Natural killer cell (primary cell): ENCODE data around the gene MYO5A. TPM values are rescaled to one million over a fixed set of nuclear protein-coding genes. Genes with fewer than 3 reads are reported as not detected.

Source experiments
- ATAC-seq, 3 donors: fragments of 150-1000 bp in 2 of 3; fragments of 200-7000 bp in 1 of 3; cut with Tn5 transposase; 1 replicate in 1 of 3; 2 replicates in 2 of 3; pipeline ENCODE4 v1.10.0; 2021; ENCODE audit warnings: mild to moderate bottlenecking in 2 of 3, moderate library complexity in 2 of 3
- DNase-seq, 2 donors: peaks; one replicate each; pipeline versions ENCODE4 v3.0.0 to v3.0.0-alpha.2; 2013 to 2021; ENCODE audit warnings: mixed read lengths in 1 of 2
- H3K27ac ChIP-seq: one replicate; pipeline ENCODE4 v1.5.1; 2013; ENCODE audit warnings: mild to moderate bottlenecking, low read length
- H3K27me3 ChIP-seq: one replicate; pipeline ENCODE4 v1.6.1; 2013; ENCODE audit warnings: low read length; ENCODE audit not compliant: control insufficient read depth, insufficient read depth
- H3K36me3 ChIP-seq: one replicate; pipeline ENCODE4 v1.6.1; 2013; ENCODE audit warnings: low read length; ENCODE audit not compliant: control insufficient read depth, insufficient read depth
- H3K4me1 ChIP-seq: one replicate; pipeline ENCODE4 v1.6.1; 2013; ENCODE audit warnings: low read length; ENCODE audit not compliant: control insufficient read depth, insufficient read depth
- H3K4me3 ChIP-seq: one replicate; pipeline ENCODE4 v1.5.1; 2013; ENCODE audit warnings: low read length
- H3K9me3 ChIP-seq: one replicate; pipeline ENCODE4 v1.6.1; 2013; ENCODE audit warnings: low read length; ENCODE audit not compliant: control insufficient read depth, insufficient read depth
- H3K27ac Mint-ChIP-seq, 2 donors: one replicate each; pipeline ENCODE4 v1.8.0; 2022; ENCODE audit warnings: mild to moderate bottlenecking in 2 of 2, mixed read lengths in 2 of 2, moderate library complexity in 1 of 2
- H3K27me3 Mint-ChIP-seq, 2 donors: one replicate each; pipeline ENCODE4 v1.8.0; 2022; ENCODE audit warnings: low read depth in 2 of 2, mixed read lengths in 2 of 2
- H3K36me3 Mint-ChIP-seq: one replicate; pipeline ENCODE4 v1.8.0; 2022; ENCODE audit warnings: mixed read lengths
- H3K4me1 Mint-ChIP-seq, 2 donors: one replicate each; pipeline ENCODE4 v1.8.0; 2022; ENCODE audit warnings: mixed read lengths in 2 of 2
- H3K4me3 Mint-ChIP-seq: one replicate; pipeline ENCODE4 v1.8.0; 2022; ENCODE audit warnings: mild to moderate bottlenecking, moderate library complexity, mixed read lengths
- H3K9me3 Mint-ChIP-seq, 2 donors: one replicate each; pipeline ENCODE4 v1.8.0; 2022; ENCODE audit warnings: mixed read lengths in 2 of 2
- WGBS: methylation state at CpG from one replicate; pipeline ENCODE4 v1.1.7; 2013; ENCODE audit warnings: missing lambda C conversion rate; ENCODE audit not compliant: insufficient coverage; 5-methylcytosine and 5-hydroxymethylcytosine counted together
- intact Hi-C: fragments of 100-400 bp; cut with micrococcal nuclease; formaldehyde crosslinking; loops from one replicate; pipeline ENCODE4 v1.14.2; 2022
- total RNA-seq, 4 donors: library from RNA; stranded (reverse); fragments of 120-200 nt in 1 of 4; gene quantifications; one replicate each; pipeline versions ENCODE4 v1.2.3 to v1.2.4, GENCODE V29; 2013 to 2022
- TF ChIP-seq, protein P1 (sequence below): fragments of 200-600 bp; IDR thresholded peaks from one replicate; pipeline ENCODE4 v1.8.0; 2022; ENCODE audit warnings: antibody characterized with exemption

MYO5A gene
- total RNA-seq, 3 donors from 2014 or later (not counting 1 experiment from before 2014, with no cell fraction given), result 42.8 to 51.5 (median 44.4) TPM

DNA sequence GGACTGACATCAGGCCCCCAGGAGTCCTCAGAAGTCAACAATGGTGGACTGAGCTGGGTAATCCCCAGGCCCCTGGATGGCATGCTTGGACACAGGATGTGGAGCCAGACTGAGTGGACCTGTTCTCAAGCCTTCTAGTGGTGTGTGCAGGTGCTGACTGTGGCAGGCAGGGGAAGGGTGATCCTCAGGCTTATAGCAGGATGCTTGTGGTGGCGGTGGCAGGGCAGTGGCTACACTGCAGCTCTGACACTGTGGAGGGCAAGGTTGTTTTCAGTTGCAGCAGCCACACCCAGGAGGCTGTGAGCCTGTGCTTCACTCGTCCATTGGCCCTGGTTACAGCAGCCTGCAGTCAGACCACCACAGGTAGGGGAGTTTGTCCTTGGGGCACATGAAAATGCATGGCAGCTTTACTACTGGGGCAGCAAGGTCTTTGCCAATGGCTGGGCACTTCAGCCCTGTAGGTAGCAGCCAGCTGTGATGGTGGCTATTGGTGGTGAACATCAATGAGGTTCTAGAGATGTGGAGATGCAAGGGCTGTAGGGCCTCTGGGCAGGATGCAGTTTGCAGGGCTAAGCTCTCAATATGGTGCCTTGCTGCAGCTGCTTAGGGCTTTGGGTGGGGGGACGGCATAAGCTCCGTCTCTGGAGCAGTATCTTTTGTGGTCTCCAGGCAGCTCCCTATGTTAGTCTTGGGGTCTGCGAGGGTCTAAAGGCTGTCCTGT is 17.5 kb upstream of the MYO5A start:
- H3K27ac Mint-ChIP-seq, result peak overlapping the region; percentile 75 to 84
- DNase-seq, result peak; percentile 21 to 26
- 77% methylated on average over 5 of the region's 5 CpGs for WGBS
- peaks cover 14 to 29% of the 10 kb centered on the region in 2 donors for H3K4me1 Mint-ChIP-seq
- H3K4me3 ChIP-seq, result no peak overlapping the region
- H3K4me3 Mint-ChIP-seq, result peak overlapping the region; percentile 69
- H3K36me3 ChIP-seq, result peaks cover 29% of the 10 kb centered on the region
- H3K27ac ChIP-seq, result peak overlapping the region; percentile 43
- peaks cover 13% of the 10 kb centered on the region for H3K4me1 ChIP-seq
- H3K36me3 Mint-ChIP-seq, result peaks cover 9% of the 10 kb centered on the region
- H3K9me3 ChIP-seq, result peaks cover 3% of the 10 kb centered on the region
- no peaks in the 10 kb centered on the region for H3K9me3 Mint-ChIP-seq
- ATAC-seq, result peak; percentile 82 to 94 (median 85)
- H3K27me3 ChIP-seq, result no peaks in the 10 kb centered on the region
- intact Hi-C loops, result loop anchor here (1.0 kb wide), 1 partner anchor 17 kb away; no protein-coding TSS in a partner anchor
- H3K27me3 Mint-ChIP-seq, result no peaks in the 10 kb centered on the region
- TF ChIP-seq, protein P1, sequence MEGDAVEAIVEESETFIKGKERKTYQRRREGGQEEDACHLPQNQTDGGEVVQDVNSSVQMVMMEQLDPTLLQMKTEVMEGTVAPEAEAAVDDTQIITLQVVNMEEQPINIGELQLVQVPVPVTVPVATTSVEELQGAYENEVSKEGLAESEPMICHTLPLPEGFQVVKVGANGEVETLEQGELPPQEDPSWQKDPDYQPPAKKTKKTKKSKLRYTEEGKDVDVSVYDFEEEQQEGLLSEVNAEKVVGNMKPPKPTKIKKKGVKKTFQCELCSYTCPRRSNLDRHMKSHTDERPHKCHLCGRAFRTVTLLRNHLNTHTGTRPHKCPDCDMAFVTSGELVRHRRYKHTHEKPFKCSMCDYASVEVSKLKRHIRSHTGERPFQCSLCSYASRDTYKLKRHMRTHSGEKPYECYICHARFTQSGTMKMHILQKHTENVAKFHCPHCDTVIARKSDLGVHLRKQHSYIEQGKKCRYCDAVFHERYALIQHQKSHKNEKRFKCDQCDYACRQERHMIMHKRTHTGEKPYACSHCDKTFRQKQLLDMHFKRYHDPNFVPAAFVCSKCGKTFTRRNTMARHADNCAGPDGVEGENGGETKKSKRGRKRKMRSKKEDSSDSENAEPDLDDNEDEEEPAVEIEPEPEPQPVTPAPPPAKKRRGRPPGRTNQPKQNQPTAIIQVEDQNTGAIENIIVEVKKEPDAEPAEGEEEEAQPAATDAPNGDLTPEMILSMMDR, result no peak

DNA sequence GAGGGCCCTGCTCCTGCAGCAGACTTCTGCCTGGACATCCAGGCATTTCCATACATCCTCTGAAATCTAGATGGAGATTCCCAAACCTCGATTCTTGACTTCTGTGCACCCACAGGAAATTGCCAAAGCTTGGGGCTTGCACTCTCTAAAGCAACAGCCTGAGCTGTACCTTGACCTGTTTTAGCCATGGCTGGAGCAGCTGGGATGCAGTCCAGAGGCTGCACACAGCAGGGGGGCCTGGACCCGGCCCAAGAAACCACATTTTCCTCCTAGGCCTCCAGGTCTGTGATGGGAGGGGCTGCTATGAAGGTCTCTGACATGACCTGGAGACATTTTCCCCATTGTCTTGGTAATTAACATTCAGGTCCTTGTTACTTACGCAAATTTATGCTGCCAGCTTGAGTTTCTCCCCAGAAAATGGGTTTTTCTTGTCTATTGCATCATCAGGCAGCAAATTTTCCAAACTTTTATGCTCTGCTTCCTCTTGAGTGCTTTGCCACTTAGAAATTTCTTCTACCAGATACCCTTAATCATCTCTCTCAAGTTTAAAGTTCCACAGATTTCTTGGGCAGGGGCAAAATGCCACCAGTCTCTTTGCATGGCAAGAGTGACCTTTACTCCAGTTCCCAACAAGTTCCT is 11.8 kb upstream of the MYO5A start:
- H3K27me3 ChIP-seq, result no peaks in the 10 kb centered on the region
- H3K9me3 Mint-ChIP-seq, result no peaks in the 10 kb centered on the region
- H3K4me1 ChIP-seq, result peaks cover 6% of the 10 kb centered on the region
- H3K27me3 Mint-ChIP-seq, result no peaks in the 10 kb centered on the region
- no peak for DNase-seq
- H3K4me3 ChIP-seq, result no peak overlapping the region
- TF ChIP-seq, protein P1, result no peak
- H3K4me3 Mint-ChIP-seq, result no peak overlapping the region
- intact Hi-C loops, result no loop called here
- no peak for ATAC-seq
- H3K27ac ChIP-seq, result no peak overlapping the region
- H3K36me3 Mint-ChIP-seq, result no peaks in the 10 kb centered on the region
- no peaks in the 10 kb centered on the region for H3K36me3 ChIP-seq
- H3K4me1 Mint-ChIP-seq, result peaks cover 10 to 24% of the 10 kb centered on the region in 2 donors
- peaks cover 3% of the 10 kb centered on the region for H3K9me3 ChIP-seq
- no peak overlapping the region for H3K27ac Mint-ChIP-seq
- WGBS, result 79% methylated on average over 3 of the region's 3 CpGs

DNA sequence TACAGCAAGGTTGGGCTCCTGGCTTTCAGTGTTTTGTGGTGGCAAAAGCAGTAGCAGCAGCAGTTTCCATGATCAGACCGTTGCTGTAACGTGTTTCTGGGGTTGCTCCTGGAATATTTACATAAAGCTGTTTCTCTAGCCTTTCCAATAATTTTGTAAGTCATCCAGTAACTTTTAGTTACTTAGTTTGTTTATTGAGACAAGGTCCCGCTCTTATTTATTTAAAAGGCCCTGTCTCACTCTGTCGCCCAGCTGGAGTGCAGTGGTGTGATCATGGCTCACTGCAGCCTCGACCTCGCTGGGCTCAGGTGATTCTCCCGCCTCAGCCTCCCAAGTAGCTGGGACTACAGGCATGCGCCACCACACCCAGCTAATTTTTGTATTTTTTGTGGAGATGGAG is 8.8 kb upstream of the MYO5A start:
- DNase-seq (no peak), ATAC-seq (no peak)
- H3K36me3 Mint-ChIP-seq, result no peaks in the 10 kb centered on the region
- H3K4me1 Mint-ChIP-seq, result peaks cover 10 to 15% of the 10 kb centered on the region in 2 donors
- intact Hi-C loops, result no loop called here
- H3K9me3 Mint-ChIP-seq, result no peaks in the 10 kb centered on the region
- no peak overlapping the region for H3K27ac Mint-ChIP-seq
- no peaks in the 10 kb centered on the region for H3K36me3 ChIP-seq
- H3K4me3 Mint-ChIP-seq, result no peak overlapping the region
- no peaks in the 10 kb centered on the region for H3K27me3 ChIP-seq
- TF ChIP-seq, protein P1, result no peak
- peaks cover under 1 to 4% of the 10 kb centered on the region in 2 donors for H3K27me3 Mint-ChIP-seq
- peaks cover 6% of the 10 kb centered on the region for H3K4me1 ChIP-seq
- H3K4me3 ChIP-seq, result no peak overlapping the region
- no peak overlapping the region for H3K27ac ChIP-seq
- H3K9me3 ChIP-seq, result no peaks in the 10 kb centered on the region
- WGBS, result 94% methylated on average over 6 of the region's 8 CpGs
